IPS DF 6.9 (cell line): ENCODE results near the gene MROH2A.
"Not testable (repeated sequence)": the region's sequence is repeated elsewhere in the genome, so short reads cannot be mapped to it uniquely, and the experiment has no call there.

ENCODE experiments used
- DNase-seq: peaks from one replicate; pipeline ENCODE4 v3.0.0-alpha.2; 2013; ENCODE audit warnings: low read depth, low spot score
- H3K27ac ChIP-seq: one replicate; pipeline ENCODE4 v1.5.1; 2013; ENCODE audit warnings: low read length, control low read depth
- H3K27me3 ChIP-seq: 2 replicates; pipeline ENCODE4 v1.6.1; 2013; ENCODE audit warnings: mild to moderate bottlenecking, low read length; ENCODE audit not compliant: control insufficient read depth, insufficient read depth
- H3K36me3 ChIP-seq: 2 replicates; pipeline ENCODE4 v1.6.1; 2013; ENCODE audit warnings: low read length; ENCODE audit not compliant: control insufficient read depth, insufficient read depth
- H3K4me1 ChIP-seq: 2 replicates; pipeline ENCODE4 v1.6.1; 2013; ENCODE audit warnings: low read length; ENCODE audit not compliant: control insufficient read depth, insufficient read depth
- H3K4me3 ChIP-seq: 2 replicates; pipeline ENCODE4 v1.5.1; 2013; ENCODE audit warnings: mild to moderate bottlenecking, low read length
- H3K9me3 ChIP-seq: 2 replicates; pipeline ENCODE4 v1.6.1; 2013; ENCODE audit warnings: low read length, inconsistent platforms; ENCODE audit not compliant: control insufficient read depth, insufficient read depth
- WGBS: extraction: QIAGEN DNeasy Blood & Tissue Kit; methylation state at CpG from one replicate; pipeline ENCODE4 v1.1.7; 2013; ENCODE audit warnings: mixed read lengths, missing lambda C conversion rate; ENCODE audit not compliant: insufficient read length, insufficient coverage; 5-methylcytosine and 5-hydroxymethylcytosine counted together

Gene MROH2A

DNA sequence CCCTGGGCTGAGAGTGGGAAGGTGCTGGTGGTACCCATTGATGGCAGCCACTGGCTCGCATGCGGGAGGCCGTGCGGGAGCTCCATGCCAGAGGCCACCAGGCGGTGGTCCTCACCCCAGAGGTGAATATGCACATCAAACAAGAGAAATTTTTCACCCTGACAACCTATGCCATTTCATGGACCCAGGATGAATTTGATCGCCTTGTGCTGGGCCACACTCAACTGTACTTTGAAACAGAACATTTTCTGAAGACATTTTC lies 30.9 kb upstream of the MROH2A start:
- no peaks in the 10 kb centered on the region; the same call in 1 of the 2 replicates for H3K9me3 ChIP-seq
- no peaks in the 10 kb centered on the region; the same call in 1 of the 2 replicates for H3K4me1 ChIP-seq
- no peaks in the 10 kb centered on the region for H3K27me3 ChIP-seq
- 0 out of 2 replicates have a peak, but pooled peaks cover 2% of the 10 kb centered on the region for H3K36me3 ChIP-seq
- DNase-seq: no peak
- WGBS: no CpG with 5 or more reads among the region's 6 CpGs
- H3K27ac ChIP-seq: no peak overlapping the region
- H3K4me3 ChIP-seq: no peak overlapping the region

DNA sequence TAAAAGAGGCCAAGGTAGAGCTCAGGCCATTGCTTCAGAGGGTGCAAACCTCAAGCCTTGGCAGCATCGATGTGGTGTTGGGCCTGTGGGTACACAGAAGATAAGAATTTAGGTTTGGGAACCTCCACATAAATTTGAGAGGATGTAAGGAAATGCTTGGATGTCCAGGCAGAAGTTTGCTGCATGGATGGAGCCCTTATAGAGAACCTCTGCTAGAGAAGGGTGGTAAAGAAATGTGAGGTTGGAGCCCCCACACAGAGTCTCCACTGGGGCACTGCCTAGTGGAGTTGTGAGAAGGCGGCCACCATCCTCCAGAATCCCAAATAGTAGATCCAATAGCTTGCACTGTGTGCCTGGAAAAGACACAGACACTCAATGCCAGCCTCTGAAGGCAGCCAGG lies 27.4 kb upstream of the MROH2A start:
- not testable (repeated sequence) for DNase-seq, H3K27ac ChIP-seq, H3K9me3 ChIP-seq, H3K27me3 ChIP-seq, H3K36me3 ChIP-seq, H3K4me1 ChIP-seq, H3K4me3 ChIP-seq
- WGBS: no CpG with 5 or more reads among the region's 2 CpGs

DNA sequence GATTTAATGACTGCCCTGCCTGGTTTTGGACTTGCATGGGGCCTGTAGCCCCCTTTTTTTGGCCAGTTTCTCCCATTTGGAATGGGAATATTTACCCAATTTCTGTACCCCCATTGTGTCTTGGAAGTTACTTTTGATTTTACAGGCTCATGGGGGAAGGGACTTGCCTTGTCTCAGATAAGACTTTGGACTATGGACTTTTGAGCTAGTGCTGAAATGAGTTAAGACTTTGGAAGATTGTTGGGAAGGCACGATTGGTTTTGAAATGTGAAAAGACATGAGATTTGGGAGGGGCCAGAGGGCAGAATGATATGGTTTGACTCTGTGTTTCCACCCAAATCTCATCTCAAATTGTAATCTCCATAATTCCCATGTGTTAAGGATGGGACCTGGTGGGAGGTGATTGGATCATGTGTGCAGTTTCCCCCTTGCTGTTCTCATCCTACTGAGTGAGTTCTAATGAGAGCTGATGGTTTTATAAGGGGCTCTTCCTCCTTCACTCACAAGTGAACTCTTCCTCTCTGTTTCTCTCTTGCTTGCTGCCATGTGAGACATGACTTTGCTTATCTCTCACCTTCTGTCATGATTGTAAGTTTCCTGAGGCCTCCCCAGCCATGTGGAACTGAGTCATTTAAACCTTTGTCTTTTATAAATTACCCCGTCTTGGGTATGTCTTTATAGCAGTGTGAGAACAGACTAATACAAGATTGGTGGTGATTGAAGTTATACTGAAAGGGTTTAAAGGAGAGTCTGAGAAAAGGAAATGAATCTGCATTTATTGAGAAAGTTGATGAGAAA lies 26.7 kb upstream of the MROH2A start:
- no CpG with 5 or more reads among the region's 2 CpGs for WGBS
- DNase-seq, H3K4me3 ChIP-seq, H3K4me1 ChIP-seq, H3K36me3 ChIP-seq, H3K27ac ChIP-seq, H3K27me3 ChIP-seq, H3K9me3 ChIP-seq: not testable (repeated sequence)

DNA sequence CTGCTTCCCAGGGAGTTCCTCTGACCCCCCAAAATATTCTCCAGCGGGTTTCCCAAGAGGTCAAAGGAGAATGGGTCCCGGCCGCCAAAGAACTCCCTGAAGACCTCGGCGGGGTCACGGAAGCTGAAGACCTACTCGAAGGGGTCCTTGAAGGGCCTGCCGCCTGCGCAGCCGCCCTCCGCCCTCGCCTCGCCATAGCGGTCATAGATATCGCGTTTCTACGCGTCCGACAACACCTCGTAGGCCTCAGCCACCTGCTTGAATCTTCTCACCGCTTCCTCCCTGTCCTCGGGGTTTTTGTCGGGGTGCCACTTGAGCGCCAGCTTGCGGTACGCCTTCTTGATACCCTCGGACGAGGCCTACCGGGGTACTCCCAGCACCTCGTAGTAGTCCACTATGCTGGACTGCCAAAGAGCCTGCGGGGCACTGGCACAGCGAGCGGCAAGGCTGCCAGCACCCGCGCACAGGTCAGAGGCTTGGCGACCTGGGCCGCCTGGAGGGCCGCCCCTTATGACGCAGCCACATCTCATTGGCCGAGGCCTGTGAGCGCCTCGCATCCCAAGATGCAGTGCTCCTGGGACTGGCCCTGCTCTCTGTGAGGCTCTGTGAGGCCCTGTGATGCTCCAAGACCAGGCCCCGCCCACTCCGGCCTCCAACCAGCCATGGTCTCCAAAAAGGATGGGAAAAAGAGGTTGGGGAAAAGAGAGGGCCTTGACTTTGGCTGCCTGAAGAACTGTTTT lies 23.1 kb upstream of the MROH2A start:
- Histone ChIP-seq H3K9me3 (no peaks in the 10 kb centered on the region; the same call in 1 of the 2 replicates), H3K4me3 (no peak overlapping the region), H3K4me1 (no peaks in the 10 kb centered on the region), H3K27ac (no peak overlapping the region), H3K36me3 (no peaks in the 10 kb centered on the region), H3K27me3 (no peaks in the 10 kb centered on the region)
- WGBS: no CpG with 5 or more reads among the region's 44 CpGs
- no peak for DNase-seq

DNA sequence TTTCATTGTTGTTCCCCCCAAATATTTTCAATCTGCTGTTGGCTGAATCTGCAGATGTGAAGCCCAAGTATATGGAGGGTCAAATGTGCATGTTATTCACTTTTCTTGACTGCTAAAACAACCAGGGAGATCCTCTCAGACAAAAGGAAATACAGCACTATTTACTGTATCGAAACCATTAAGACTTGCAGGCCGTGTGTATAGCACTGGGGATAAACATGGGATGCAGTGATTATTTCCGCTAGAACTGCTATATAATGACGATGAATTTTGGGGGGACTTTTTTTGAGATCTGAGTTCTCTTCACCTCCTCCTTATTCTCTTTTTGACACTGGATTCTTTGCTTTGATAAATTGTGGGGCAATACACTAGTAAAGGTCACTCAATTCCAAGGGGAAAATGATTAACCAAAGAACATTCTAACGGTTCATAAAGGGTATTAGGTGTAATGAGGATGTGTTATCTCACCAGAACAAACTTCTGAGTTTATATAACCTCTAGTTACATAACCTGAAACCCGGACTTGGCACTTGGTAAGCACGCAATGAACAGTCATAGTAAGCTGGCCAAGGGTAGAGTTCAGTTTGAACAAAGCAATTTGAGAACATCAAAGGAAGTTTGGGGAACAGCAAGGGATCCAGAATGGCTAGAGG lies 21.6 kb upstream of the MROH2A start:
- no CpG with 5 or more reads among the region's 7 CpGs for WGBS
- Histone ChIP-seq H3K4me1 (no peaks in the 10 kb centered on the region), H3K27me3 (no peaks in the 10 kb centered on the region), H3K9me3 (no peaks in the 10 kb centered on the region), H3K27ac (no peak overlapping the region), H3K36me3 (no peaks in the 10 kb centered on the region), H3K4me3 (no peak overlapping the region)
- no peak for DNase-seq

DNA sequence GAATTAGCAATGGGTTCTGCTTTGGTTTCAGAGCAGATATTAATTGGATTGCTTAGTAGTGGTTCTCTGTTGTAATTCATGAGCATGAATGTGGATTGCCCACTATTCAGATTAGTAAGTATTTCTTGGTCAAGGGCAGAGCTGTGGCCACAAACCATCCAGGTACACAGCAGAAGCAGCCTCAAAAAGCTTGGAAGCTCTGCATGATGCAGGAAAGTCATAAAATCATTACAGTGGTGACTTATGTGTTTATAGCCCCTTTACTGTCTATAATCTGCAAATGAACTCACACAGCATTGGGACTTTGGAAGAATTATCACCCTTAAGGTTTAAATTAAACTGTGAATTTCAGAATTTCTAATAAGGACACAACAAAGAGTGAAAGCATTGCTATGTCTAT lies 20.0 kb upstream of the MROH2A start:
- H3K4me3 ChIP-seq: no peak overlapping the region
- no peak for DNase-seq
- H3K27ac ChIP-seq: no peak overlapping the region

DNA sequence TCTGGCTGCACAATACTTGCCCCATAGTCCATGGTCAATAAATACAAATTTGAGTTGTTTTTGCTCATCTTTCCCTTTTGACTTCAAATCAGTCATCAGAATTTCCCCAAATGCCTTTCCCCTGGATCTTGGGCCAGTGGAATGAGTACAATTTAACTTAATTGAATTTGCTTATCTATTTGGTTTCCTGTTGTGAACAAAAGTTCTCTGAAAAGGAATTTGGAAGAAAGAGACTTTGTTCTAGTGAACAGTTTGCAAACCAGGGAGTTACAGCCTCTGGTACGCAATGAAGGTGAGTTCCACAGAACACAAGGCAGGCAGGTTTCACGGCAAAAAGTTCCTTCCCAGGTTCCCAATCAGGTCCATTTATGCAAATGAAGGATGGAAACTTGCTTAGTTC lies 19.3 kb upstream of the MROH2A start:
- Histone ChIP-seq H3K4me1 (no peaks in the 10 kb centered on the region), H3K27ac (no peak overlapping the region), H3K4me3 (no peak overlapping the region), H3K9me3 (no peaks in the 10 kb centered on the region), H3K27me3 (no peaks in the 10 kb centered on the region), H3K36me3 (no peaks in the 10 kb centered on the region)
- no peak for DNase-seq
- no CpG with 5 or more reads among the region's 2 CpGs for WGBS

More for the DNA sequence above, 20.0 kb upstream of the MROH2A start:
- Histone ChIP-seq H3K36me3 (no peaks in the 10 kb centered on the region), H3K27me3 (no peaks in the 10 kb centered on the region), H3K9me3 (no peaks in the 10 kb centered on the region), H3K4me1 (no peaks in the 10 kb centered on the region)

DNA sequence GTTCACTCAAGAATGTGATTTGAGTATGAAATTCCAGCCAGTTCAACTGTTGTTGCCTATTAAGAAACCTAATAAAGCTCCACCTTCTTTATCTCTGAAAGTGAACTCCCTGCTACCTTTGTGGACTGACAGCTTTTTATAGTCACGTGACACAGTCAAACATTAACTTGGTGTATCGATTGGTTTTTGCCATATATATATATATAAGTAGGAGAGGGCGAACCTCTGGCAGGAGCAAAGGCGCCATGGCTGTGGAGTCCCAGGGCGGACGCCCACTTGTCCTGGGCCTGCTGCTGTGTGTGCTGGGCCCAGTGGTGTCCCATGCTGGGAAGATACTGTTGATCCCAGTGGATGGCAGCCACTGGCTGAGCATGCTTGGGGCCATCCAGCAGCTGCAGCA lies 18.1 kb upstream of the MROH2A start, which contains the start of gene UGT1A1:
TSS of gene UGT1A1 (plus strand) at position 228 of the 400 bp plus-strand sequence. CDS start at position 246, 18 bp downstream.
- Histone ChIP-seq H3K36me3 (no peaks in the 10 kb centered on the region), H3K27ac (no peak within 1 kb of the TSS), H3K27me3 (no peaks in the 10 kb centered on the region), H3K4me1 (no peaks in the 10 kb centered on the region), H3K9me3 (no peaks in the 10 kb centered on the region), H3K4me3 (no peak within 1 kb of the TSS)
- no peak for DNase-seq
- WGBS: no CpG with 5 or more reads among the region's 6 CpGs

DNA sequence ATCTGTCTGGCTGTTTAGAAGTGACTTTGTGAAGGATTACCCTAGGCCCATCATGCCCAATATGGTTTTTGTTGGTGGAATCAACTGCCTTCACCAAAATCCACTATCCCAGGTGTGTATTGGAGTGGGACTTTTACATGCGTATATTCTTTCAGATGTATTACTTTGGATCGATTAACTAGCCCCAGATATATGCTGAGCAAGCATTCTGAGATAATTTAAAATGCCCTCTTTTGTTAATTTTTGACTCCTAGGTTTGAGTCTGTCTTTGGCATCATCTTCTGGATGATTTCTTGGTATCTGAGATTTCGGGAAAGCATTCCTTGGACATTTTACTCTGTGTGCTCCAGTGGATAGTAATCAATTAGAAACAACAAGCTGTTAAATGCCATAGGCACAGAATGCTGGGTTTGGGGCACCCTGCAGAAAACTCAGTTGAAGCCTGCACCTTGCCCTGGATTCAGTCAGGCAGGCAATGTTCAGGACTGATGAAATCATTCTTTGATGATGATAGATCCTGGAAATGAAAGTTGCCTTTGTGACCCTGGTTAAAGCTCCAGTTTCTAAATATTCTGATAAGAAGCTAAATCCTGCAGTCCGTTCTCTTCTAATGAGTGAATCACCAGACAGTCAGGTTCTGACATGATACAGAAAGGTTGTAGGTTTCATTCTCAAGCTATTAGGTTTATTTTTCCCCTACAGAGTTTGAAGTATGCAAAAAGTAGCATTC lies 16.9 kb upstream of the MROH2A start:
- no peaks in the 10 kb centered on the region for H3K9me3 ChIP-seq
- DNase-seq: no peak
- no peak overlapping the region for H3K4me3 ChIP-seq
- H3K27me3 ChIP-seq: no peaks in the 10 kb centered on the region
- H3K36me3 ChIP-seq: no peaks in the 10 kb centered on the region
- no CpG with 5 or more reads among the region's 4 CpGs for WGBS
- no peaks in the 10 kb centered on the region for H3K4me1 ChIP-seq
- no peak overlapping the region for H3K27ac ChIP-seq

DNA sequence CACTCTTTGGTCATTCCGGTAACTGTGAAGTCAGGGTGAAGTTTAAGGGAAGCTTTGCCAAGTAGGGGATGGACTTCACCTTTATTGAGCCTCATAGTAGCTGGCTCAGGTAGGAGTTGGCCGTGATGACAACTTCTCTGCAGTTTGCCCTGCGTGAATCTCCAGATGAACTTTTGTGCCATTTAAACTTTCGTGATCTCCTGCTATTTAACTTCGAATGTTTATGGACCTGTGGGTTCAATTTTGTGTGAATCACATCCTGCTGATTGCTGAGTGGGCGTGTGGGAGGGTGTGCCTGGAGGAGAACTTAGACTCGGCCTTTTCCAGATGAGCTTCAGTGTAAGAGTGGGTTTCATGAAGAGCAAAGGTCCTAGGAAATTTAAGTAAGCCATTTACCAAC lies 13.9 kb upstream of the MROH2A start:
- H3K9me3 ChIP-seq: no peaks in the 10 kb centered on the region
- no peak overlapping the region for H3K4me3 ChIP-seq
- no peaks in the 10 kb centered on the region for H3K4me1 ChIP-seq
- no peaks in the 10 kb centered on the region for H3K27me3 ChIP-seq
- no CpG with 5 or more reads among the region's 7 CpGs for WGBS
- H3K36me3 ChIP-seq: no peaks in the 10 kb centered on the region
- no peak for DNase-seq
- H3K27ac ChIP-seq: no peak overlapping the region
